Fibroblast of skin of left biceps (primary cell): Measurements from ENCODE around the gene AGAP1.

Experiments used
- DNase-seq, 2 experiments: peaks; one replicate each; pipeline ENCODE4 v3.0.0-alpha.2; 2013; ENCODE audit warnings: low read depth in 2 of 2

AGAP1 gene

GRCh38 chr2:235609321-235609720 lies 115.5 kb downstream of the AGAP1 start:
- no peak for DNase-seq

GRCh38 chr2:235609746-235610145 lies 115.9 kb downstream of the AGAP1 start:
- DNase-seq = no peak

GRCh38 chr2:235610696-235611257 lies 116.9 kb downstream of the AGAP1 start:
- no peak for DNase-seq

- no peak for DNase-seq
These were observed 117.5 kb downstream of the AGAP1 start for GRCh38 chr2:235611349-235611748.

GRCh38 chr2:235611756-235612155 lies 117.9 kb downstream of the AGAP1 start:
- DNase-seq = no peak

- DNase-seq = no peak
These were observed 118.5 kb downstream of the AGAP1 start for GRCh38 chr2:235612181-235612950.

GRCh38 chr2:235613649-235614048 lies 119.8 kb downstream of the AGAP1 start:
- DNase-seq = no peak

- no peak for DNase-seq
These were observed 120.5 kb downstream of the AGAP1 start for GRCh38 chr2:235614176-235614860.

GRCh38 chr2:235614900-235615712 lies 121.3 kb downstream of the AGAP1 start:
- DNase-seq = peak; percentile 74 to 80

- no peak for DNase-seq
These were observed 123.0 kb downstream of the AGAP1 start for GRCh38 chr2:235616885-235617284.

GRCh38 chr2:235618039-235618438 lies 124.2 kb downstream of the AGAP1 start:
- DNase-seq = no peak

GRCh38 chr2:235619544-235619943 lies 125.7 kb downstream of the AGAP1 start:
- DNase-seq = no peak

- DNase-seq = no peak
These were observed 127.9 kb downstream of the AGAP1 start for GRCh38 chr2:235621736-235622135.

GRCh38 chr2:235623111-235623510 lies 129.3 kb downstream of the AGAP1 start:
- DNase-seq = no peak

GRCh38 chr2:235623752-235624151 lies 129.9 kb downstream of the AGAP1 start:
- DNase-seq = no peak

- DNase-seq = no peak
These were observed 132.8 kb downstream of the AGAP1 start for GRCh38 chr2:235626658-235627057.

GRCh38 chr2:235627682-235628081 lies 133.8 kb downstream of the AGAP1 start:
- DNase-seq = no peak

GRCh38 chr2:235630718-235631296 lies 137.0 kb downstream of the AGAP1 start:
- no peak for DNase-seq

GRCh38 chr2:235634435-235635158 lies 140.8 kb downstream of the AGAP1 start:
- DNase-seq = no peak

GRCh38 chr2:235636546-235636945 lies 142.7 kb downstream of the AGAP1 start:
- no peak for DNase-seq

GRCh38 chr2:235637896-235638295 lies 144.1 kb downstream of the AGAP1 start:
- DNase-seq = no peak
